Hematopoietic multipotent progenitor cell (in vitro differentiated cells): Measurements from ENCODE around the gene AMOT. TPM values are rescaled to one million over a fixed set of nuclear protein-coding genes. Genes with fewer than 3 reads are reported as not detected.

Source experiments
- DNase-seq, 3 donors: peaks; one replicate each; pipeline ENCODE4 v3.0.0-alpha.2; 2011 to 2015; ENCODE audit warnings: low read depth in 2 of 3, low spot score in 2 of 3
- total RNA-seq: library from RNA; depleted of rRNA; stranded (reverse); fragments of >200 nt; gene quantifications from one replicate; pipeline ENCODE4 v1.2.3, GENCODE V29; 2012

Gene AMOT
- total RNA-seq, 1 donor: 8.3 TPM

DNA sequence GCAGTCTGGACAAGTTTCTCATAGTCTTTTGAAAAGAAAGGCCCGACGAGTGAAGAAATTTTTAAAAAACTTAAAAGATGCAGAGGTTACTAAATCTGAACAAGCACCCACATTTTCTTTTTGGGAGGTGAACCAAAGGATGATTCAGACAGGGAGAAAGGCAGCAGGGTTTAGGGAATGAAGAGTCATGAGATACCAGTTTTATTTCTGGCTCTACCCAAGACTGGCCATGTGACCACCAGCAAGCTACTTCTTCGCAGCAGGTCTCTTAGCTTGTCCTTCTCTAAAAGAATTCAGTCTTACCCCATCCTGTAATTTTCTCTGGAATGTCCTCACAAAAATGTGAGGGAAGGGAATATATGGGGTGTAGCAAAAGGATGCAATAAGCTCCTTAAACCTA lies 37.6 kb downstream of the AMOT start:
- DNase-seq: no peak

DNA sequence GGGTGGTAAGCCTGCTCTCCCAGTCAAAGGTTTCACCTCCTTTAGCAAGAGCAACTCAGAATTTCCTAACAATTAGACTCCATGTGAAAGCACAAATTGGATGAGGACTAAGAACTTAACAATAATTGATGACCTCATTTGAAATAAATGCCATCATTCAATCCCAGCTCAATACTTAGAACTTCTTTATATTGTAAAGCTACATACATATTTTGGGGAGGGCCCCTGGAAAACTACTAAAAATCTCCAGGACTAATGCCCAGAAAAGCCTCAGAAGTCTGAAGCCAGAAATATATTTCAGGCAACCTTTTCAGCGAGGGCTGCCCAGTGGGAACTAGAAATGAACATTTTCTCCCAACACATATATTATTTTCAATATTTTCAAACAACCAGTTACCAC lies 38.1 kb downstream of the AMOT start:
- no peak for DNase-seq

DNA sequence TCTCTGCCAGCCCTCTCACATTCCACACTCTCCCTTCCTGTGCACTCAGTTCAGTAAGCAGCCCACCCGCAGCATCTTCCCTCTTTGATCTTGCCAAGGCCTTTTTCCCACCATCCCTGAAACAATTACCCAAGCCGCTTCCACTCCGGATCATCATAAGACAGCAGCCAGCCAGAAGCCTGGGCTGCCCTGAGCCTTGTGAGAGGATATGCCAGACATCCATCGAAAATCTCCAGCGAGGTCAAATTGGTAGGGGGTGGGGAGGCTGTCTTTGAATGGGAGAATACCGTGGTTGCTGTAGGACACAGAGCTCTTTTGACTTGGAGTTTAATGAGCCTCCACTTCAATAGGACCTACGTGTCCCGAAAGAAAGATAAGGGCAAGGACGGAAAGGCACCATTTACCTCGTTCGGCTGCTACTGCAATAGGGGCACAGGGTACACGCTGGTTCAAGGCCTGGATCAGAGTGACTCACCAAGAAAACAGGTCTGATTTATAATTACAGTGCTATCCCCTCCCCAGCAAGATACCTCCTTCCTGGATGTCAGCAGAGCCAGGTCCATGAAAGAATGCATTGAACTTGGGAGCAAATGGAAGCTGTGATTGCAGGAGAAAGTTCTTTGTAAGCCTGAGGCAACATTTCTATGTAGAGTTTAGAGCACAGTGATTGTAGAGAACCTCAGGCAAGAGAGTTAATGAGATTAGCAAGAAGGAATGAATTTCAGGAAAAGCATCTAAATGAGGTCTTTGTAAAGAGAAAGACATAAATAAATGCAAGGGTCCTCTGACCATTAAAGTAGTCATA lies 39.5 kb downstream of the AMOT start:
- DNase-seq: no peak

DNA sequence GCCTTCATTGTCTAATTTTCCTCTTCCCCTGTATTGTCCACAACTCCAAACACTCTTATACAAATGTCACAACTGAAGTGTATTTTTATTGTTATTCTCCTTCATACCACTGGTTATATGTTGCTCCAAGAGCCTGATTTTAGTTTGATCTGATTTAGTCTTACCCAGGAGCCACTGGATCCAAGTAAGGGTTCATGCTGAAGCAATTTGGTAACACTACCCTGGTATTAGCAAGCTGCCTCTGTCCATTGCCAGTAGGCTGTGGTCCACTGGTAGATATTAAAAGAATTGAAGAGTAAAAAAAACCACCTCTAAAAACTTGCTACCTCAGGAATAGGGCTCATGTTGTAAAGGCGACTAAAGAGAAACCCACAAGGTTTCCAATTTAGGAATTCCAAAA lies 41.2 kb downstream of the AMOT start:
- no peak for DNase-seq

DNA sequence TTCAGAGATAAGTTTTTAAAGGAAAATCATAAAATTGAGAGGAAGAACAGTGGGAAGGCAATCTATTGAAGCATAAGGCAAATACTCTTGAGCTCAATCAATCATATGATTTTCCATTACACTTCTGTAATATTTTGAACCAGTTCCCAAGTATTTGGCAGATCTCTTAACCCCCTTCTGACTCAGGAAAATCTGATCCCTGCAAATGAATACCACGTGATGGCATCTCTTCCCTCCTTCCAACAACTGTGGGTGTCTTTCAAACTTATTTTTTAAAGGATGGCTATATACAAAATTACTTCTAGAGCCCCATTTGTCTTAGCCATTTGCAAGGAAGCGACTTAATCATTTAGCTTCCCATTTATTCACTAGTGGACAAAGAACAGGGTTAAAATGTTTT lies 41.9 kb downstream of the AMOT start:
- DNase-seq: no peak

DNA sequence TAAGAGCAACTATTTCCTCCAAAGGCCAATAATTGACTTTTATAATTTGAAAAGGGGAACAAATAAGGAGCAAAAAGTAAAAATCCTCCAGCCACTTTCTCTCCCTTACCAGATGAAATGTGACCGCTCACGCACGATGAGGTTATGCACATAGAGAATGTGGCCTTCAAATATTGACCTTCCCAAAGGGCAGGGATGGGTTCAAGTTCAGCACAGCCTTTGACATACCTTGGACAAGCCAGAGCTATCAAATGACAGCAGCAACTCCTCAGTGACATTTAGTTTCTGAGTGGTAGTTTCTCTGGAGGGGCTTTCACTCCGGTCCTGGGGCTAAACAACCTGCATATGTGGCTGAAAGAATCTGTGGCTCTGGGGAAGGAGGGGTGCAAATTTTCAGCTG lies 50.7 kb downstream of the AMOT start:
- no peak for DNase-seq

DNA sequence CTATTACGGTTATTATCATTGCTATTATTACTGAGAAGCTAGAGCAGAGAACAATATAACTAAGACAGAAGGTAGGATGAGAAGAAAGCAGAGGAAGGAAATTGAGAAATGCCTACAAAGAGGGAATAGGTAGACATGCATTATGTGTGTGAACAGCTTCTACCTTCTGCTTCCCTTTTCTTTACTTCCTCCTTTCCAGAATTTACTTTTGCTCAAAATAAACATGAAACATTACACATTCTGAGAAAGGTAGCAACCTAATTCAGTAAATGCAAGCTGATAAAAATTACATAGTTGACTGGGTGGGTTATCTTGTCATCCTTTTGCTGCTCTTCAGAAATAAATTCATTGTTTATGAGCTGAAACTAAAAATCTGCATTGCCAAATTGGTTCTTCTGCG lies 54.6 kb downstream of the AMOT start:
- peak in 1 of 3 donors; percentile 0 for DNase-seq

DNA sequence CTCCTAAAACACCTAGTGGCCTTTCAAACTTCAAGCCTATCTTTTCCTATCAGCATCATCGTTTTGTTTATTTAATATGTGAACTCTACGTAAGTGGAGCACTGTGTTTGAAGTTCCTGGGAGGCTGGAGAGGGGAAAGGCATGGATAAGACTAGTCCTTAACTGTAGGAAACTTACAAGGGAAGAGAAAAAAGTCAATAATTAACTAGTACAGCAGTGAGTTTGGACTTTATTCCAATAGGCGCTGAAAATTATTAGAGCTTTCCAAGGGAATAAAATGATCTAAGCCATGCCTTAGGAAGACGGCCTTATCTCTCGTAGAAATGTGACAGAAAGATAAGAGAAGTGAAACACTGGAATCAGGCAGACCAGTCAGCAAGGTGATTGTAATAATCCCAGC lies 55.3 kb downstream of the AMOT start:
- DNase-seq: no peak

DNA sequence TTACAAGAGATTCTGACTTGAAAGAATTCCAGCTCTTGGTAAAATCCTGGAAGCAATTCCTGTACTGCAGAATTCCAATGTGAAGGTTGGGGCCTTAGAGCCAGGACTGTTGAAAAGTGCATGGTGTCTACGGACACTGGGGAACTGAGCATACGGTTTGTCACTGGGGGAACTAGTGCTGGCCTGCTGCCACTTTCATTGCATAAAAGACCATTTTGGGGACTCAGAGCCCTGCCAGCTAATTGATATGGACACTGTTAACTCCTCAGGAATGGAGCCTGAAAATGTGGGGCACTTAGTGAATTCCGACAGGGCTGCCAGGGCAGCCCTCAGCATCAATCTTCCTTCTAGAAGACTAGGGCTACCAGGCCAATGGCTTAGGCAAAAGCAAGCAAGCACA lies 55.9 kb downstream of the AMOT start:
- no peak for DNase-seq

DNA sequence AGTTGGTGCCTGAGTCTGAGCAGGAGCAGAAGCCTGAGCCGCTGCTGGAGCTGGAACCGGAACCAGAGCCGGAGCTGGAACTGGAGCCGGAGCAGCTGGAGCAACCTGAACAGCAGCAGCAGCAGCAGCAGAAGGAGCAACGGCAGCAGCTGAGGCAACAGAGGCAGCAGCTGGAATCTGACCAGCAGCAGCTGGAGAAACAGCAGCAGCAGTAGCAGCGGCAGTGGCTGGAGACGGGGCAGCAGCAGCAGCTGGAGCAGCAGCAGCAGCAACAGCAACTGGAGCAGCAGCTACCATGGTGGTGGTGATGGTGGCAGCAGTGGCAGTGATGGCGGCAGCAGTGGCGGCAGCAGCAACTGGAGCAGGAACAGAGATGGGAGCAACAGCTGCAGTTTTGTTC lies 61.5 kb downstream of the AMOT start:
- DNase-seq: no peak

DNA sequence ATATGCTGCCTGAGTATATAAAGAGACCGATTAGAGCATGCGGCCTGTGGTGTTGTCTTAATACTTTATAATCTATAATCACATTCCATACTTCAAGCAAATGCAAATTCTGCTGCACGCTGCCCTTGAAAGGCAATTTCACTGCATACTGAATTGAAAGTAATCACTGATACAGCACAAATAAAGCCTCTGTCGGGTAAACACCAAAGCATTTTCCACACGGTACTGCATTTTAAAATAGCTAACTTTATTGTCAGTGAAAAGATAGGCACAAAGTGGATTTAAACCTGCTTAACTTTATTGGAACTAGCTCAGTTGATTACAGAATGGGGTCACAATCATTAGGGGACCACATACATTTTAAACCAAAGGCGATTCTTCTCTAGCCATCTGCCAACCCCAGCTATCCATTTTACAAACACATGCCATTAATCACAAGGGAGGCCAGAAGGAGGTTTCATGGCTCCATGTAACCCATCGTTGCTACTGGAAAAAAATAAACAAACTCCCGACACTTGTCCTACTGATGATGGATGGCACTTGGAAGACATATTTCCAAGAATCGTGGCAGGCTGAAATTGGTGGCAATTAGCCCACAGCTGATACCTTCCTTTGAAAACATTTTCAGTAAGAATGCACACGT lies 65.9 kb downstream of the AMOT start:
- no peak for DNase-seq

DNA sequence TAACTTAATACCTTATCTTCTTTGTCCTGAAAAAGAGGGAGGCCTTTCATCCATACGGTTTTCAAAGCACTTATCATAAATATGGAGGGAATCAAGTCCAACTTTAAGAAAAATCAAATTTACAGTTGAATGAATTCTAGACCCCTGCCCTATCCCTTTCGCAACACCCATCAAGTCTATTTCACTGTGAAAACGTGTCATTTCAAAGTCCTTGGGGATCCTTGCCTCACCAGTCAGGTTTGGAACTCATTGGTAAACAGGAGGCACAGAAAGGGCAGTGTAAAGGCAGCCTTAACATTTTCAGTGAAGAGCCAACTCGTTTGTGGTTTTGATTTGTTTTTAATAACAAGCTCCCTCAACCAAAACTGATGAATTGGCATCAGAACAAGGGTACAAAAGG lies 66.5 kb downstream of the AMOT start:
- DNase-seq: no peak

DNA sequence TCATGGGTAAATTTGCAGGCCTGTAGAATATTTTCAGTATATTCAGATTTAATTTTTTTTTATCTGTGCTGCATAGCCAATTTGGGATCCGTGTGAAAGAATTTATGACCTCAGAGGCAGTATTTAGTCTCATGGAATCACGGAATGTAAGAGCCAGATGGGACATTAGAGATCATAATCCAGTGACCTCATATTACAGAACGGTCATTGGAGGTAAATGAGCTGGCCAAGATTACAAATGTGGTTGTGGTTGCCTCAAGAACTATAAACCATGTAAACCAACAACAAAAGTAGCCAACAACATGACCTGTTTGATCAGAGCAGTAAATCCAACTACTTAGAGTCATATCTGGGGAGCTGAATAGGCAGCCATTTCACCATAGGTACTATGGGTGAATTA lies 71.6 kb downstream of the AMOT start:
- DNase-seq: no peak

DNA sequence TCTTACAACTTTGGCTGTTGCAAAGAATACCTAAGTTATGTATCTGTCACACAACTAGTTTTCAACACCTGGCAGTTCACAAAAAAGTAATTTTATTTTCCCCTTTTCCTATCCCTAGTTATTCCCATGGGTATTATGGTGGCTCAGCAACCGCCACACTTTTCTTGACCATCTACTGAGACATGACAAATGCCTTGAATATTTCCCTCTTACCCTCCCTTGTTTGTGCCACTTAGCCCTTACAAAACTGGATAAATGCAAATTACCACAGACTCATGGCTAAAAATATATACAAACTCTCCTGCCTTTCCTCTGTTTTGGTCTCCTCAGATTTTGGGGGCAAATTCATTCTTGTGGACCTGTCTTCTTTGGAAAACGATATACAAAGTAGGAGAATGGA lies 72.1 kb downstream of the AMOT start:
- DNase-seq: no peak

DNA sequence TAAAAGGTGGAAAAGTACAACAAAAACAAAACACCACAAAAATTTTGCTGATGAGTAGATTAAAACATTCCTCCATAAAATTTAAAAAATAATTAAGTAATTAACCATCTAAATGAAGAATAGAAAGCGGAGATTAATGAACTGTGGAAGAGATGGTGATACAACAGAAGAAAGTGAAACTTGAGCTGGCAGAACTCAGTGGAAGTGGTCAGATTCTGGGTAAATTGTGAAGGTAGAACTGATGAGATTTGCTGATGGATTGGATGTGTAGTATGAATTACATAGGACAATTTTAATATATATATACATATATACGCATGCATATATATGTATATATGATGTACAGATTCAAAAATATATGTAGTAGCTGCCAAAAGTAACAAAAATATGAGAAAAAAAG lies 73.9 kb downstream of the AMOT start:
- no peak for DNase-seq

DNA sequence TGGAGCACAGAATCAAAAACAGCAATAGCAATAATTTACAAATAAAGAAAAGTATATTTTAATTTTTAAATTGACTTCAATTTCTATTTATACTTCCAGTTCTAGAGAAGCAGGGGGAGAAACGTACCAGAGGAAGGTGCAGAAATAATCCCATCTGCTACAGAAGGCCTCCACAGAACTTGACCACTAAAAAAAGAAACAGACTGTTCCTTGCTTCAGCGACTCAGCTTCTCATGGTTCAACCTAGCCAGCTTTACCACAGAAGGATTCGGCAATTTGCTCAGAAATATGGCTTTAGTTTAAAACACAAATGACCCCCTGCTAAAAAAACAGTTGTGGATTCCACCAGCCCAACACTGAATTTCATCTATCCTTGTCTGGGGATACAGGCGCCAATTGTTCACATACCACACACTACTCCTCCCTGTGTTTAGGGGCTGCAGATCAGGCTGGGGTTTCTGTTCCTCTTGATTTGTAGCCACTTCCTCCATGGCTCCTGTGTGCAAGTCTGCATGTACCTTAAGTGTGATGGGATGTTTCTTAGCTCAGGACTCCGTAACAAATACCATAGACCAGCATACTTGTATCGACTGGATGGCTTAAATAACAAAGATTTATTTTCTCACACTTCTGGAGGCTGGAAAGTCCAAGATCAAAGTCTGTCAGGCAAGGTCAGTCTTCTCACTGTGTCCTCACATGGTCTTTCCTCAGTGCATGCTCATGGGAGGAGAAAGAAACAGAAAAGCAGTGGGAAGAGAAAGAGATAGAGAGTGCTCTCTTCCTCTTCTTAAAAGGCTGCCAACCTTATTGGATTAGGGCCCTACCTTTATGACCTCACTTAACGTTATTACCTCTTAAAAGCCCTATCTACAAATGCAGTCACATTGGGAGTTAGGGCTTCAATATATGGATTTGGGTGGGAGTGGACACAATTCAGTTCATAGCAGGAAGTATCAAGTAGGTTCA lies 79.1 kb downstream of the AMOT start:
- no peak for DNase-seq

DNA sequence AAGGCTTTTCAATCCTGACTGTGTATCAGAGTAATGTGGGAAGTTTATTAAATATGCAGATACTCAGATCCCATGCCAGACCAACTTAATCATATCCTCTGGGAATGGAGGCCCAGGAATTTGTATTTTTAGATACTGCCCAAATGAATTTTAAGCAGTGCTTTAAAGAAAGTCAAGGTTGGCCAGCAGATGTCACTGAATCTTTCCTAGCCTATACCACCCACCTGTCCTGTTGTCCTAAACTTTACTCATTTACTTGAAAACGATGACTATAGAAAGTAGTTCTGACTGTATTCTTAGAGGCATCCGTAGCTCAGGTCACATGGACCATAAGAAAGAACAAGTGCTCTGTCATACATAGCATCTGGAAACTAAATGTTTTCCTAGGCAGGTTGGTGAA lies 79.9 kb downstream of the AMOT start:
- DNase-seq: no peak

DNA sequence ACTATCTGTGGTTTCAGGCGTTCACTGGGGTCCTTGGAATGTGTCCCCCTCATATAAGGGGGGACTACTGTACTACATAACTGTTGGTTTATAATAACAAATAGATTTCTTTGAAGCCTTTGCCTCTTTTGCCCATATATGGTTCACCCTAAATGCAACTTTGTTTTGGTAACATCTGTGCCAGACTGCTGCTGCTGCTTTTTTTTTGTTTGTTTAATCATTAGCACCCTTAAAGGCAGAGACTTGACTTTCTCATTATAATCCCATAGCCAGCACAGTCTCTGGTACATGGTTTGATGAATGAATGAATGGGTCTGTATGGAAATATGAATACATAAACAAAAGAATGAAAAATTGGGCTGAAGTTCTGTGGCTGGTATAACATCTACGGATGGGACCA lies 80.7 kb downstream of the AMOT start:
- DNase-seq: no peak

DNA sequence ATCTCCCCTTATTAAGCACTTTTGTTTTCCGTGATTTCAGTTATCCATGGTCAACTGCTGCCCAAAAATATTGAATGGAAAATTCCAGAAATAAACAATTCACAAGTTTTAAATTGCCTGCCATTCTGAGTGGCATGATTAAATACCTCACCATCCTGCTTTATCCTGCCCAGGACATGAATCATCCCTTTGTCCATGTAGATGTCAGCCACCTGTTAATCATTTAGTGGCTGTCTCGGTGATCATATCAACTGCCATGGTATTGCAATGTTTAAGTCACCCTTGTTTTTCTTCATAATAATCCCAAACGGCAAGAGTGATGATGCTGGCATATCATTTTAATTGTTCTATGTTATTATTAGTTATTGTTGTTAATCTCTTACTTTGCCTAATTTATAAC lies 81.1 kb downstream of the AMOT start:
- DNase-seq: no peak

DNA sequence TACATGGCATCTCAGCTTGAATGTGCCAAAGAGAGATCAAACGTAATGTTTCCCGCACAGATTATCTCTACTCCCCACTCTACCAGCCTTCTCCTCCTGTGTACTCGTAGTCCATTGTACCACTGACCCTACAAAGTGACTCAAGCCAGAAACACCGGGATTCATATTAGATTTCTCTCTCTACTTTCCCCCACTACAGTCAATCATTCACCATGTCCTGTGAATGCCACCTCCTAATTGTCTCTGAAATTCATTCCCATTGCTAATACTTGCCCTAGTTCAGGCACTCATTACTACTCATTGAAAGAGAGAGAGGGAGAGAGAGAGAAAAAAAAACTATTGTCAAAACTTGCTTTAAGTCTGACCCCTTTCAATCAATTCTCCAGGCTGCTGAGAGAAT lies 82.7 kb downstream of the AMOT start:
- no peak for DNase-seq

DNA sequence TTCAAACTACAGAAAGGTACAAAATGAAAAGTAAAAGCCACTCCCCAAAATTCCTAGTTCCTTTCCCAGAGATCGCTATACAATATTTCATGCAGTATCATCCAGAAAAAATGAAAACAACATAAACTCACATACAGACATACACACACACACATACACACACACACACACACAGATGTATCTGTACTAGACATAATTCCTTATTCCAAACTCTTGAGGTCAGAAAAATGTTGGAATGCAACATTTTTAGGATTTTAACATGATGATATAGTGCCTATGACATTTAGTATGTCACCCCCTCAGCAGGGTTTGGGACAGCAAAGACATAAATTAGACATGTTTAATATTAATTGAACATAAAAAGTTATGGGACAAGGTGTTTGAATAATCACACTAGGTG lies 87.5 kb downstream of the AMOT start:
- no peak for DNase-seq

DNA sequence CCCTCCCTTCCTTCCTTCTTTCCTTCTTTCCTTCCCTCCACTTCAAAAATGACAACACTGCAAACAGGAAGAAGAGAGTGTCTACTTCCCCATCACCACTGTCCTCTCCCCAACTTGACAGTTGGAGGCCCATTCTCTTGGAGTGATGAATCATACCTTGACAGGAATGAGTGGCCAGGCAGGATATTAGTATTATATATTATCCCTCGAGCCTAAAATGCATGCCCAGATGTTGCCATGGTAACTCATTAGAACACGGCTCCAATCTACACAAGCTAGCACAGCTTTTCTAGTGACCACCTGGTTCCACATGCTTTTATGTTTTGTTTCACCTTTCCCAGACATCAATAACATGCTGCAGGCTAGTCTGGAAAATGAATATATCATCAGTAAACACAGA lies 89.6 kb downstream of the AMOT start:
- DNase-seq: no peak
